ENCODE measurements around the gene GPLD1. TPM values are rescaled to one million over a fixed set of nuclear protein-coding genes. Genes with fewer than 3 reads are reported as not detected.

GPLD1 gene
- total RNA-seq, 2 experiments from 2014 or later, result 0.59 to 0.66 TPM

DNA sequence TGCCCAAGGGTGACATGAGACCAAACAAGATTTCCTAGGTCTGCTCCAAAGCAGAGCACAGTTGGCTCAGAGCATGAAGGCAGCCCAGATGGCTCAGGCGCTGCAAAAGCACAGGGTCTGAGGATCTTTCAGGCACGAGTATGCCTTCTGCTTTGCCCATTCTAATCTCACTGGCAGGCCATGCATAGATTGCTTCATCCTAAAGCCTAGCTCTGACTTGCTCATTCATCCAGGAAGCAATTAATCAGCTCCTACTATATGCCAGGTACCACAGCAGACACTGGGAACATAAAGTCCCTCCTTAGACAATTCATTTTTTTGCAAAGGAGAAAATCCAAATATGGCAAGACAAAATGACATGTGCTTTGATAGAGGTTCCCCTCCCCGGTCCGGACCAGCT lies 31.2 kb downstream of the GPLD1 start:
- ATAC-seq (ENCODE audit: poor library complexity), result no peak
- Histone ChIP-seq H3K36me3 (ENCODE audit: insufficient read depth, low read length) (no peaks in the 10 kb centered on the region), H3K27ac (ENCODE audit: low read depth in 1 of 2, low read length in 2 of 2) (no peak overlapping the region), H3K27me3 (ENCODE audit: control insufficient read depth in 1 of 2, insufficient read depth in 2 of 2, low read length in 2 of 2) (no peaks in the 10 kb centered on the region), H3K4me1 (ENCODE audit: insufficient read depth, low read length) (no peaks in the 10 kb centered on the region), H3K4me3 (ENCODE audit: low read length) (no peak overlapping the region), H3K9me3 (ENCODE audit: control insufficient read depth in 1 of 2, insufficient read depth in 1 of 2, low read length in 2 of 2) (no peaks in the 10 kb centered on the region)
- Mint-ChIP-seq H3K4me3 (no peak overlapping the region), H3K4me1 (ENCODE audit: low read depth) (no peaks in the 10 kb centered on the region), H3K36me3 (ENCODE audit: low read depth) (no peaks in the 10 kb centered on the region), H3K27me3 (no peaks in the 10 kb centered on the region), H3K27ac (no peak overlapping the region), H3K9me3 (no peaks in the 10 kb centered on the region)
- POLR2A ChIA-PET, result no interaction called here
- no peak for DNase-seq
- intact Hi-C loops (cut with DNase I, micrococcal nuclease), result no loop called here
- CTCF ChIA-PET, result no interaction called here
- TF ChIP-seq, protein P1, sequence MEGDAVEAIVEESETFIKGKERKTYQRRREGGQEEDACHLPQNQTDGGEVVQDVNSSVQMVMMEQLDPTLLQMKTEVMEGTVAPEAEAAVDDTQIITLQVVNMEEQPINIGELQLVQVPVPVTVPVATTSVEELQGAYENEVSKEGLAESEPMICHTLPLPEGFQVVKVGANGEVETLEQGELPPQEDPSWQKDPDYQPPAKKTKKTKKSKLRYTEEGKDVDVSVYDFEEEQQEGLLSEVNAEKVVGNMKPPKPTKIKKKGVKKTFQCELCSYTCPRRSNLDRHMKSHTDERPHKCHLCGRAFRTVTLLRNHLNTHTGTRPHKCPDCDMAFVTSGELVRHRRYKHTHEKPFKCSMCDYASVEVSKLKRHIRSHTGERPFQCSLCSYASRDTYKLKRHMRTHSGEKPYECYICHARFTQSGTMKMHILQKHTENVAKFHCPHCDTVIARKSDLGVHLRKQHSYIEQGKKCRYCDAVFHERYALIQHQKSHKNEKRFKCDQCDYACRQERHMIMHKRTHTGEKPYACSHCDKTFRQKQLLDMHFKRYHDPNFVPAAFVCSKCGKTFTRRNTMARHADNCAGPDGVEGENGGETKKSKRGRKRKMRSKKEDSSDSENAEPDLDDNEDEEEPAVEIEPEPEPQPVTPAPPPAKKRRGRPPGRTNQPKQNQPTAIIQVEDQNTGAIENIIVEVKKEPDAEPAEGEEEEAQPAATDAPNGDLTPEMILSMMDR (IDR thresholded peaks at IDR 0.05), result no peak

DNA sequence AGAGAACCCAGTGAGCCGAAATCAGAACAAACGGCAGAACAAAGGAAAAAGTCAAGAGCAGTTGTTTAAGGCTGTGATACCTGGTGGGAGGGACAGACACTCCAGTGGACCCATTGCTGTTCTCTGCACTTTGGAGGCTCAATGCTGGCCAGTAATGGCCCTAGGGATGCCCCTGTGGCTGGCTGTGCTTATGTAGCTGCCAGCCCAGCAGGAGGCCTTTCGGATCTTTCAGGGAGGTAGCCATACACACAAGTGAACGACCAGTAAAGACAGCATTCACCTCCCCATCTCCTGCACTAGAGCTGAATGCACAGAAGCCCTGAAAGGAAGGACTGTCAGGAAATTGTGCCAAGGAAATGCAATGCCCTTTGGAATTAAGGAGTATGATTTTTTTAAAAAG lies 34.3 kb downstream of the GPLD1 start:
- H3K27me3 Mint-ChIP-seq, result no peaks in the 10 kb centered on the region
- CTCF ChIA-PET, result interaction anchor here (1.3 kb wide), 1 partner anchor 8 kb away, joined by 3 read pairs; no protein-coding TSS in a partner anchor
- H3K9me3 ChIP-seq (ENCODE audit: control insufficient read depth in 1 of 2, insufficient read depth in 1 of 2, low read length in 2 of 2), result no peaks in the 10 kb centered on the region
- no peaks in the 10 kb centered on the region for H3K36me3 ChIP-seq (ENCODE audit: insufficient read depth, low read length)
- intact Hi-C loops (cut with DNase I, micrococcal nuclease), result no loop called here
- H3K4me1 ChIP-seq (ENCODE audit: insufficient read depth, low read length), result no peaks in the 10 kb centered on the region
- no peak overlapping the region for H3K27ac Mint-ChIP-seq
- H3K27me3 ChIP-seq (ENCODE audit: control insufficient read depth in 1 of 2, insufficient read depth in 2 of 2, low read length in 2 of 2), result no peaks in the 10 kb centered on the region
- no peak overlapping the region for H3K4me3 Mint-ChIP-seq
- H3K9me3 Mint-ChIP-seq, result no peaks in the 10 kb centered on the region
- no peaks in the 10 kb centered on the region for H3K4me1 Mint-ChIP-seq (ENCODE audit: low read depth)
- no peaks in the 10 kb centered on the region for H3K36me3 Mint-ChIP-seq (ENCODE audit: low read depth)
- POLR2A ChIA-PET, result no interaction called here
- ATAC-seq (ENCODE audit: poor library complexity) (no peak), DNase-seq (no peak)
- TF ChIP-seq, protein P1 (IDR thresholded peaks at IDR 0.05), result no peak
- H3K4me3 ChIP-seq (ENCODE audit: low read length), result no peak overlapping the region
- H3K27ac ChIP-seq (ENCODE audit: low read depth in 1 of 2, low read length in 2 of 2), result no peak overlapping the region

DNA sequence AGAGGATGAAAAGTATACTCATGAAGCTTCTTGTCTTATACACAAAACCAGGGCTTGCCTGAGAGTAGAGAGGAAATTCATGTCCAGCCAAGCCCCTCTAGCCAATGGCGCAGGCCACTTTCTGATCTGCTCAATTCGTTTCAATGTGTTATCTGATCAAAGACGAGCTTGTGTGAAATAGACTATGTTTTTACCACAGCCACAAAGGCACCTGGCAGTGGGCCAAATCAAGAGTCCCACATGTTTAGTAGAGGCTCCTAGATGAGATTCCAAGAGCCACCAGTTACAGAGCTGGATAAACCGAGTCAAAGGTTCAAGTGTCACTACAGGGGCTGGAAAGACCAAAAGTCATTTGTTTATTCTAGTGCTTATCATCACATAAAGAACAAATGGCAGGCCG lies 34.9 kb downstream of the GPLD1 start:
- no peaks in the 10 kb centered on the region for H3K9me3 Mint-ChIP-seq
- DNase-seq (no peak), ATAC-seq (ENCODE audit: poor library complexity) (no peak)
- H3K4me1 Mint-ChIP-seq (ENCODE audit: low read depth), result no peaks in the 10 kb centered on the region
- H3K27me3 Mint-ChIP-seq, result no peaks in the 10 kb centered on the region
- Histone ChIP-seq H3K36me3 (ENCODE audit: insufficient read depth, low read length) (no peaks in the 10 kb centered on the region), H3K4me3 (ENCODE audit: low read length) (no peak overlapping the region), H3K4me1 (ENCODE audit: insufficient read depth, low read length) (no peaks in the 10 kb centered on the region), H3K9me3 (ENCODE audit: control insufficient read depth in 1 of 2, insufficient read depth in 1 of 2, low read length in 2 of 2) (no peaks in the 10 kb centered on the region), H3K27ac (ENCODE audit: low read depth in 1 of 2, low read length in 2 of 2) (no peak overlapping the region), H3K27me3 (ENCODE audit: control insufficient read depth in 1 of 2, insufficient read depth in 2 of 2, low read length in 2 of 2) (no peaks in the 10 kb centered on the region)
- TF ChIP-seq, protein P1 (IDR thresholded peaks at IDR 0.05), result no peak
- H3K27ac Mint-ChIP-seq, result no peak overlapping the region
- intact Hi-C loops (cut with DNase I, micrococcal nuclease), result no loop called here
- H3K4me3 Mint-ChIP-seq, result no peak overlapping the region
- H3K36me3 Mint-ChIP-seq (ENCODE audit: low read depth), result no peaks in the 10 kb centered on the region
- ChIA-PET POLR2A (no interaction called here), CTCF (interaction anchor here (1.3 kb wide), 1 partner anchor 9 kb away, joined by 3 read pairs; no protein-coding TSS in a partner anchor)

Measured in CD4-positive, alpha-beta T cell (primary cell).